Fibroblast of mammary gland (primary cell): ENCODE data around the gene WDR86.

Experiments used
- DNase-seq: peaks from one replicate; pipeline ENCODE4 v3.0.0-alpha.2; 2010; ENCODE audit warnings: low read depth
- H3K4me3 ChIP-seq: 2 replicates; pipeline ENCODE4 v1.5.1; 2011; ENCODE audit warnings: low read depth, mild to moderate bottlenecking, low read length, moderate library complexity; ENCODE audit not compliant: control insufficient read depth
- CTCF ChIP-seq: conservative IDR thresholded peaks from 2 replicates; pipeline ENCODE4 v1.5.1; 2011; ENCODE audit warnings: low read depth, low read length, inconsistent platforms; ENCODE audit not compliant: control insufficient read depth, insufficient read depth

Gene WDR86

GRCh38 chr7:151349507-151349853 is 60.4 kb downstream of the WDR86 start:
- no peak overlapping the region for H3K4me3 ChIP-seq
- no peak for DNase-seq
- TF ChIP-seq CTCF: no peak

GRCh38 chr7:151348970-151349369 is 60.9 kb downstream of the WDR86 start:
- H3K4me3 ChIP-seq: no peak overlapping the region
- TF ChIP-seq CTCF: no peak
- DNase-seq: no peak

GRCh38 chr7:151347200-151347599 is 62.6 kb downstream of the WDR86 start:
- no peak for DNase-seq
- TF ChIP-seq CTCF: no peak

GRCh38 chr7:151346470-151346769 is 63.4 kb downstream of the WDR86 start:
- H3K4me3 ChIP-seq: no peak overlapping the region
- no peak for DNase-seq
- no peak for TF ChIP-seq CTCF

More at GRCh38 chr7:151347200-151347599, 62.6 kb downstream of the WDR86 start:
- H3K4me3 ChIP-seq: no peak overlapping the region

- TF ChIP-seq CTCF: no peak
- no peak for DNase-seq
- no peak overlapping the region for H3K4me3 ChIP-seq
These were observed 64.0 kb downstream of the WDR86 start for GRCh38 chr7:151345576-151346469.

- no peak overlapping the region for H3K4me3 ChIP-seq
- no peak for TF ChIP-seq CTCF
- DNase-seq: no peak
These were observed 66.3 kb downstream of the WDR86 start for GRCh38 chr7:151343516-151343915.

GRCh38 chr7:151342811-151343210 is 67.0 kb downstream of the WDR86 start:
- H3K4me3 ChIP-seq: peak overlapping the region; percentile 68
- peak; percentile 1 for TF ChIP-seq CTCF
- no peak for DNase-seq
